Activated T-cell treated with anti-CD3 and anti-CD28 coated beads, Interleukin-2, amount 50 U/mL, for 48 hours (primary cell): ENCODE measurements around the gene ERICH6.
"Not testable (repeated sequence)": the region's sequence is repeated elsewhere in the genome, so short reads cannot be mapped to it uniquely, and the experiment has no call there.

ENCODE experiments used
- DNase-seq, 2 experiments: peaks; one replicate each; pipeline ENCODE4 v3.0.0-alpha.2; 2020

The ERICH6 gene

DNA sequence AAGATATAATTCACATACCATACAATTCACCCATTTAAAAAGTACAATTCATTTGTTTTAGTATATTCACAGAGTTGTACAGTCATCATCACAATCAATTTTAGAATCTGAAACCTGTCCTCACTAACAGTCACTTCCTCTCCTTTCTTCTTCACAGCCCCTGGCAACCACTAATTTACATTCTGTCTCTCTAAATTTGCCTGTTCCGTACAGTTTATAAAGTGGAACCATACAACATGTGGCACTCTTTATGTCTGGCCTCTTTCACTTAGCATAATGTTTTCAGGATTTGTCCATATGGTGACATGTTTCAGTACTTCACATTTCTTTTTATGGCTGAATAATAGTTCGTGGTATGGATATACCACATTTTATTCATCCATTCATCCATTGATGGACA, 22.7 kb downstream of the ERICH6 start:
- DNase-seq, result no peak

DNA sequence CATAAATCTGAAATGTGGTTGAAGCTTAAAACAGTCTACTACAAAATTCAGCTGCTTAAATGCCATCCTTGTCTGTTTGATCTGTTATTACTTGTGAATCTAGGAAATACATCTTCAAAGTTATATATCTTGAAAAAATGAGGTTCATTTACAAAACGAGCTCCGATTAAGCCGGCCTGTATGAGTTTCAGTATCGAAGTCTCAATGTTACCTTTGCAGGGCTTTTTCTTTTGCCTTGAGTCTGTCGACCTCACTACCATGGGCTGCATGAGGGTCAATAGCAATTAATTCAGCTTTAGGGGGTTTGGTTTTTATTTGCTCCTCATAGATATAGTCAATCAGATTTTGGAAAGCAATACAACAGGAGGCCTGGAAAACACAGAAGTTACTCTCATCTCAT, 23.2 kb downstream of the ERICH6 start:
- no peak for DNase-seq

DNA sequence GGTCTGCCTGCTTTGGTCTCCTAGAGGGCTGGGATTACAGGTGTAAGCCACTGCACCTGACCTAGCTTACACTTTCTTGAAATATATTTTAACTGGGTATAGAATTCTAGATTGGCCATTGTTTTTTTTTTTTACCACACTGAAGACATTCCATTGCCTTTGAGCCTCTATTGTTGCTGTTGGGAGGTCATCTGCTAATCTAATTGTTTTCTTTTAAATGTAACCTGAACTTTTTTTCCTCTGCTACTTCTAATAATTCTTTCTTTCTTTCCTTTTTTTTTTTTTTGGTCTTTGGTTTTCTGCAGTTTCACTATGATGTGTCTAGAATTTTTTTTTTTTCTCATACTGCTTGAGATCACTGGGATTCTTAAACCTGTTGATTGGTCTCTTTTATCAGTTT, 28.1 kb downstream of the ERICH6 start:
- no peak for DNase-seq

DNA sequence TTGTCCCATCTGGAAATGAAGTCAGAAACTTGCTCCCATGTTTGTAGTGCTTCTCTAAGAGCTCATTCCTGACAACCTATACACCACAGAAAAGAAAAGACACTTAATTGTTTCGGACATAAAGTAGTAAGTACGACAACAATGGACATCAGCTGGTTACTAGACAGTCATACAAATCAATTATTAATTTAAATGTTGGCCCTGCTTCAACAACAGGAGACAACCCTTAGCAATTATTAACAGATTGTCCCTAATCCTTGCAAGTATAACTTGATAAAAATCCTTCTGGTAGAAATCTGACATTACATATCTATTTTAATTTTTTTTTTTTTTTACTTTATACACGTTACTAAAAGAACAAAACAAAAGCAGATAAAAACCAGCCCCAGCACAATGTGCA, 29.8 kb downstream of the ERICH6 start:
- DNase-seq, result no peak

DNA sequence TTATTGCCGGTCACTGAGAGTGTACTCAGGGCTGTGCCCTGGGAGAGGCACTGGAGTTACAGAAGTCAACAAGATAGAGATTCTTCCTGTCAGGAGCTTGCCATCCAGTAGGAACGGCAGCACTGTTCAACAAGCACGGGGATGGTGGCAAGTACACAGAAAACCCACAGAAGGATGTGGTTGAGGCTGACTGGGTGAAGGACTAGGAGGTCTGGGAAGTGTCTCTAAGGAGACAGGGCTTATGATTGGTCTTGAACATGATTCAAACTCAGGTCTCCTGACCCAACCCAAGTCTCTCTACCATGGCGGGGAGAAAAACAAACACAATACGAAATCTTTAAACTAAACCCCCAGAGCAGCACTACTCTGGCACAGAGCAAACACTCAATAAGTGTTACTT, 37.6 kb downstream of the ERICH6 start:
- no peak for DNase-seq

DNA sequence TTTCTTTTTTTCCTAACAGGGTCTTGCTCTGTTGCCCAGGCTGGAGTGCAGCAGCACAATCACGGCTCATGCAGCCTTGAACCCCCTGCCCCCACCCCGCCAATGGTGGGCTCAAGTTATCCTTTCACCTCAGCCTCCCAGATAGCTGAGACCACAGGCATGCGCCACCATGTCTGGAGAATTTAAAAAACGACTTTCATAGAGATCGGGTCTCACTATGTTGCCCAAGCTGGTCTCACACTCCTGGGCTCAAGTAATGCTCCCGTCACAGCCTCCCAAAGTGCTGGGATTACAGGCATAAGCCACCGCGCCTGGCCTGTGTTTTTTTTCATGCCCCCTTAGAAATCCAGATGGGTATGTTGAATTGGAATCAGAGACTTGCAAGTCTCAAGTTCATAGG, 40.3 kb downstream of the ERICH6 start:
- DNase-seq, result no peak

DNA sequence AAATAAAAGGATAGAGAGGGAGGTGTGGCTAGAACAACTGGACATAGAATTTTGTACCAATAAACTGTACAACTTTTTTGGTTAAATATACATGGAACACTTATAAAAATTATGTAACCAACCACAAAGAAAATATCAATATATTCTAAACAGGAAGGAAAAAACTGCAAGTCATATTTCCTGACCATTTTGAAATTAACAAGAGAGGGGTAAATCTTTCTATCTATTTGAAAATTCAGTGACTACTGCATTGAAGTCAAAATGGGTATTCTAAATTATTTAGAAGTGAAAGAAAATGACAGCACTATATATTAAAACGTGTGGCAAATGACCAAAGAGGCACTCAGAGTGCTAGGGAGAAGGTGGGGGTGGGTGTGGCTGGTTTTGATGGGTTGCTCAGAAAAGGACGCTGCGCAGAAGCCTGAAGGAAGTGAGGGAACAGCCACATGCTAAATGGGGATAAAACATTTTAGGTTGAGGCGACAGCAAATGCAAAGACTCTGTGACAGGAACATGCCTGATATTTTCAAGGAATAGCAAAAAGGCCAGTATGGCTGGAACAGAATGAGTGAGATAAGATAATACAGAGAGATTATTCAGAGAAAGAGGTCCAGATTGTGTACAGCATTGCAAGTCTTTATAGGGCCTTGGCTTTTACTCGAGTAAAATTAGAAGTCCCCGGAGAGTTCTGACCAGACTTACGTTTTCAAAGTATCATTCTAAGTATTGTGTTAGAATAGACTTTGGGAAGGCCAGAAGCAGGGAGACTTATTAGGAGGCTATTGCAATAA, 41.1 kb downstream of the ERICH6 start:
- DNase-seq, result no peak

DNA sequence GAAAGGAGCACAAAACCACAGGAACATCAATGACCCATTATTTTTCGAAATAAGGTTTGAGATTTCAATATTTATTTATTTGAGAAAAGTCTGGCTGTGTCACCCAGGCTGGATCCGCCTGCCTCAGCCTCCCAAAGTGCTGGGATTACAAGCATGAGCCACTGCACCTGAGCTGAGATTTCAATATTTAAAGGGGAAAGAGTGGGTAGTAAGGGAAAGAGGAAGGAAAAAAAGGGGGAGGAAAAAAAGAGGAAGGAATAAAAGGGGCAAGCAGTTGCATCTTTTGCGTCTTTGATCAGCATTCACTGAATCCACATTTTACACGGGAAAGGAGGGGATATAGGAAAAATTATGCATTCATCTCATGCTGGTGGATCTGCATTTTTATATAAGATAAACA, 47.4 kb downstream of the ERICH6 start:
- DNase-seq, result no peak

DNA sequence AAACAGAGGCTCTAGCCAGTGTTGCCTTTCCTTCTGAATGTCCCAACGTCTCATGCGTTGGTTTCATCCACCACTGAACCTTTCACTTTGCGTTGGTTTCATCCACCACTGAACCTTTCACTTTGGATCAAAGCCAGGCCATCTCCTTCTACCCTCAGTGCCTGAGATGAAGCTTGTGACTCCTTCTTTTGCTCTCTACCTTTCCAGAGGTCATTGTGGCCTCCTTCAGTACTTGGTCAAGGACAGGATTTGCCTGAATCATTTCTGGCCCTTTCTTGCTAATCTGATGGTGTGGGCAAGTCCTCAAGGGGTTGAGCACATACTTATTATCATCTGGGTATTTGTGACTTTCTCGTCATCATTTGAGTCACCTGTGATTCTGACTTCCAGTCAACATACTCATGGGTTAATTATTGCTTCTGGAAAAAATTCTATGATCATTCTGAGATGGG, 50.6 kb downstream of the ERICH6 start:
- no peak for DNase-seq

DNA sequence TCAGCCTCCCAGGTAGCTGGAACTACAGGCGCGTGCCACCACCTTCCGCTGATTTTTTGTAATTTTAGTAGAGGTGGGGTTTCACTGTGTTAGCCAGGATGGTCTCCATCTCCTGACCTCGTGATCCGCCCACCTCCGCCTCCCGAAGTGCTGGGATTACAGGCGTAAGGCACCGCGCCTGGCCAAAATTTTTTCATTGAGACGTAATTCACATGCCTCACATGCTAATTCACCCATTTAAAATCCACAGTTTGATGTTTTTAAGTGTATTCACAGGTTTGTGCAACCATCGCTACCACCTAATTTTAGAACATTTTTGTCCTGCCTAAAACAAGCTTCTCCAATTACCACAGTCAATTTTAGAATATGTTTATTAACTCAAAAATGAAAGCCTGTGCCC, 63.5 kb downstream of the ERICH6 start:
- DNase-seq, result no peak

DNA sequence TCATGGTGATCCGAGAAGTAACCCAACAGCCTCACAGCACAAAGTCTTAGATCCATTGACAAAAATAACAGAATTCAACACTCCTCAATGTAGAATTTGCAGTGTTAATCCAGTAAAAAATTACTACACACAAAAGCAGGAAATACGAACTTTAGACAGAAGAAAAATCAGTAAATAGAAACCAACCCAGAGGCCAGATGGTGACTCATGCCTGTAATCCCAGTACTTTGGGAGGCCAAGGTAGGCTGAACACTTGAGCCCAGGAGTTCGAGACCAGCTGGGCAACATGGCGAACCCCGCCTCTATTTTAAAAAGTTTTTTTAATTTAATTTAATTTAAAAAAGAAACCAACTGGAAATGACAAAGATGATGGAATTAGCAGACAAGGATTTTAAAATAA, 64.5 kb downstream of the ERICH6 start:
- DNase-seq, result no peak

DNA sequence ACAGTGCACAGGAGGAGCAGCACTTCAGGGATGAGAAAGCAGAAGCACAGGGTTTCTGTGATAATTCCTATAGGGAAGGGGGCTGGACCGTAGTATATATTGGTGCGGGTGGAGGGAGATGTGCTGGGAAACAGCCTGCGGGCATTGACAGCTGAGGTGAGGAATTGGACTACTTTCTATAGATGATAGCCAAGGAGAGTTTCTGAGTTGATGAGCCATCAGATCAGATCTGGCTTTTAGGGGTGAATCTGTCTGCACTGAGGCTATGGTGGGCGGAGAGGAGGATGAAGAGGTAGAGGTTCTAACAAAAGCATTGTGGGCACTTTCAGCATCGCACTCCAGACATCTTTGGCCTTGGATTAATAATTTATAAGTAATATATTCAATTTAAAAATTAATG, 67.5 kb downstream of the ERICH6 start:
- no peak for DNase-seq

DNA sequence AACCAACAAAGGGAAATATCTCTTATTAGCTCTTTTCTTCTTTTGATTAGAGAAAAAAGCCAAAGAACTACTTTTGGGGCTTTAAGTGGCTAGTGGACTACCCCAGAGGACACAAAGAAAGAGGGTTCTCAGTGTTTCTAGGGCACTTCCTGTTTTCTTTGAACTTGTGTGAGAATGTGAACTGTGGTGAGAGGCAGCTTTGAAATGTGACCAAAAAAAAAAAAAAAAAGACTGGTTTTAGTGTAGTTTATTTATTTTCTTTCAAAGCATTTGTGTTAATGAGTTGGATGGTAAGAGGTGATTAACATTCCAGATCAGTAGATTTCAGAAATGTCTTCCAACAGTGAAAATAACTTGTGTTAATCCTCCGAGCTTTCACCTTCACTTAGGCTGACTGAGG, 68.2 kb downstream of the ERICH6 start:
- no peak for DNase-seq

DNA sequence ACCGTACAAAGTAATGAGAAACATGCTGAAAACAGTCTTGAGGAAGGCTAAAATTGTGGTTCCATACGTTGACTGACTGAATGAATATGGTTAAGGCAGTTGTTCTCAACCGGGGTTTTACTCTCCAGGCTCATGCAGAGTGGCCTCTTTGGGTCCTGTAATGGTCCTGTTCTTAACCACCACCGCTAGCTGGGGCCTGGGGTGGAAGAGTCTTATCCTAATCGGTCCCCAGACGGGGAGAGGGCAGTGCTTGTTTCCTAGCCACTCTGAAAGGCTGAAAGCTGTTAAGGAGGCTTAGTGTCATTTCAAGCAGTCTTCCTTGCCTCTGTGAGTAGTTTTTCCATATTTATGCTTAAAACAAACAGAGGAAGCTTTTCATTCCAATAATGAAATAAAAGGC, 68.6 kb downstream of the ERICH6 start:
- DNase-seq, result no peak

DNA sequence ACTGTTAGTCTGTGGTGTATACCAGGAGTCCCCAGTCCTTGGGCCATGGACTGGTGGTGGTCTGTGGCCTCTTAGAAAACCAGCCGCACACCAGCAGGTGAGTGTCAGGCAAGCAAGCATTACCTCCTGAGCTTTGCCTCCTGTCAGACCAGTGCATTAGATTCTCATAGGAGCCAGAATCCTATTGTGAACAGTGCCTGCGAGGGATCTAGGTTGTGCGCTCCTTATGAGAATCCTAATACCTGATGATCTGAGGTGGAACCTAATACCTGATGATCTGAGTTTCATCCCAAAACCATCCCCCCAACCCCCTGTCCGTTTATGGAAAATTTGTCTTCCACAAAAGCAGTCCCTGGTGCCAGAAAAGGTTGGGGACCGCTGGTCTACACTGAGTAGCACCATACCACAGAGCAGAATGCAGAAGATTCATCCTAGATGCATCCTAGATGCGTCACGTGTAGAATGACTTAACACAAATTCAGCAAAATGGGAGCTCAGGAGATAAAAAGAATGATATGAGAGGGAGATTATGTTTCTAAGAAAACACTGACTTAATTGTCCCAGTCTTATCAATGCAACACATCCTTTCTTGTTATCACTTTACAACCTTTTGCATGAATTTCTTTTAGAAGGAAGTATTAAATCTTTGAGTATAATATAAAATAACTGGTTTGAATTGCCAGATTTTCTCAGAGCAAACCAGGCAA, 72.1 kb downstream of the ERICH6 start:
- DNase-seq, result no peak

DNA sequence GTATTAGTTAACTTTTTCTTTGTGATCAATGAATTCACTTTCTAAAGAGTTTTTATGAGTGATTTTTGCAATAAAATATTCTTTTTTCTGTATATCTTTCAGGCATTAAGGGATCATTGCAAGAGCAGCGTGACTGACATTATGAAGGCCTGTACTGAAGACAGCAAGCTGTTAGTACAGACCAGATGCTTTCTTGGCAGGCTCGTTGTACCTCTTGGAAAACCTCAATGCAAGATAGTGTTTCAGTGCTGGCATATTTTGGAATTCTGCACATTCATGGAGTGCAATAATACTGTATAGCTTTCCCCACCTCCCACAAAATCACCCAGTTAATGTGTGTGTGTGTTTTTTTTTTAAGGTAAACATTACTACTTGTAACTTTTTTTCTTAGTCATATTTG, 76.2 kb downstream of the ERICH6 start:
- no peak for DNase-seq

DNA sequence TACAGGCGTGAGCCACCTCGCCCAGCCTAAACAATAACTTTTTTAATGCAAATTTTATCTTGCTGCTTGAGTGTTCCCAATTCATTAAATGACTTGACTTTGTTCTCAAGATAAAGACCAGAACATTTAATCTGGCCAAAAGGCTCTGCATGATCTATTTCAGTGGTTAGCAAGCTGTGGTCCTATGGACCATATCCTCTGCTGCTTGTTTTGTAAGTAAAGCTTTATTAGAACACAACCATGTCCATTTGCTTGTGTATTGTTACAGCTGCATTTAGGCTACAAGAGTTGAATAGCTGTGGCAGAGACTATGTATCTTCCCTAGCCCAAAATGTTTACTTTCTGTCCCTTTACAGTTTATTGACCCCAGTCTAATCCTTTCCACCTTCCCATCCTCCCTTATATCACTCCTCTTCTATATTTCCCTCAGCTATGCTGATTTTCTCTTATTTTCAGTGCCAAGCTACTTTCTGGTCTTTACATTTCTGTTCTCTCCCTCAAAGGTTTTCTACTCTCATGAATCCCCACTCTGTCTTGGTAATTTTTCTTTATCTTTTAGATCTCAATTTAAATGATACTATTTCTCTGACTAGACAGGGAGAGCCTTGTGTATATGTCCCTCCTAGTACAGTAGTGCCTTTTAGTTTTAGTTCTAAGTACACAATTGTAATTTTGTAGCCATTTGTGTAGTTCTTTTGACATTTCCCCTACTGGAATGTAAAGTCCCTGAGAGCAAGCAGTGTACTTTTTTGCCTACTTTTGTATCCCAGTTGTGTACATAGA, 77.4 kb downstream of the ERICH6 start:
- no peak for DNase-seq

DNA sequence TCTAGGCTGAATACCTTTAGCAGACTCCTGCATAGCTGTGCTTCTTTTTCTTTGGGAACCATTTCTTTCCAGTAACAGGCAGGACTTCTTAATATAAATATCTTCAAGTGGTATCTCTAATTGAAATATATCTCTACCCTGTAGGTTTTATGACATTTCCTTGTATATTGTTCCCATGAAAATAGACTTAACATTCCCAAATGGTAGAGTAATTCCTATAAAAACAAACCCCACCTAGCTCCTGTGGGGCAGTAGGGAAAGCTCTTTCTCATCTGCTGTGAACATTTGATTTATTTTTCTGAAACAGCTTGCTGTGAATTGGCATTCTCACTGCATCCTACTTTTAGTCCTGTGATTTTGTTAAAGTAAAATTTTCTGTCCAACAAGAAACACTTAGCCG, 79.8 kb downstream of the ERICH6 start:
- no peak for DNase-seq

DNA sequence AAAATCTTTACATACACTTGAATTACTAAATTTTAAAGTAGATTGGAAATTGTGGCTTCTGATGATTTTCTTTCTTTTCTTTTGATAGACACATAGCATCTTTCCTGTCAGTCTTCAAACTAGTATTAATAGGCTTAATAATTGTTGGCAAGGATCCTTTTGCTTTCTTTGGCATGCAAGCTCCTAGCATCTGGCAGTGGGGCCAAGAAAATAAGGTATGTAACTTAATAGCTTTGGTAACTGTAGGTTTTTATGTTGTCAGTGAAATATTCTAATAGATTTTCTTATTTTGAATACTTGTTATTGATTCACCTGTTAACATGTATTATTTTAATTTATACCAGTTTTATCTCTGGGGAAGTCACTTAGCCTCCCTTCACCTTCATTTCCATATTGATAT, 80.8 kb downstream of the ERICH6 start:
- not testable (repeated sequence) for DNase-seq

DNA sequence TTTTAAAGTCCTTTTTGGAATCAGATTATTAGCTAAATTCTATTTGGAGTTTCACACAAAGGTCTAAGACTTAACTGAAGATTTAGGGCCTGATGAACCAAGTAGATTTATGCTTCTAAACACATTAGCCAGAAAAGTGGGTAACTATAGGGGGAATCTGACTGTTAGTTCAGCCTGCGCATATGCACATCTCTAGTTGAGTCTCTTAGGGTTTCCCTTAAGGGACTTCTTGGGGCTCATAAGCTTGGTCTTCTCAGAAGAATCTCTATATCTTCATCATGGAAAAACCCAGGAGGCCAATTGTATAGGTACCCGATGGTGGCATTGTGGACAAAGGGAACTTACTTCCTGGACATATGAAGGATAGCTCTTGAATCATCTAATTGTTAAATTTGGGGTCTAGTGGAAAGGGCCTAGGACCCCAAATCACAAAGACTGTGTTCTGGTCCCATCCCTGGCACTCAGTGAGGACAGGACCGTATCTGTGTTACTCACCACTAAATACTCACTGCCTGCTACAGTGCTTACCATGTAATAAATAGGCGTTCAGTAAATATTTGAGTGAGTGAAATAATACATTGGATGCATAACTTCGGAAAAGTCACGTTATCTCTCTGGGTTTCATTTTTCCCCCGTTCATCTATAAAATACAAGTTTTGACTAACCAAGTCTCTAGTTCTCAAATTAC, 83.6 kb downstream of the ERICH6 start:
- no peak for DNase-seq

DNA sequence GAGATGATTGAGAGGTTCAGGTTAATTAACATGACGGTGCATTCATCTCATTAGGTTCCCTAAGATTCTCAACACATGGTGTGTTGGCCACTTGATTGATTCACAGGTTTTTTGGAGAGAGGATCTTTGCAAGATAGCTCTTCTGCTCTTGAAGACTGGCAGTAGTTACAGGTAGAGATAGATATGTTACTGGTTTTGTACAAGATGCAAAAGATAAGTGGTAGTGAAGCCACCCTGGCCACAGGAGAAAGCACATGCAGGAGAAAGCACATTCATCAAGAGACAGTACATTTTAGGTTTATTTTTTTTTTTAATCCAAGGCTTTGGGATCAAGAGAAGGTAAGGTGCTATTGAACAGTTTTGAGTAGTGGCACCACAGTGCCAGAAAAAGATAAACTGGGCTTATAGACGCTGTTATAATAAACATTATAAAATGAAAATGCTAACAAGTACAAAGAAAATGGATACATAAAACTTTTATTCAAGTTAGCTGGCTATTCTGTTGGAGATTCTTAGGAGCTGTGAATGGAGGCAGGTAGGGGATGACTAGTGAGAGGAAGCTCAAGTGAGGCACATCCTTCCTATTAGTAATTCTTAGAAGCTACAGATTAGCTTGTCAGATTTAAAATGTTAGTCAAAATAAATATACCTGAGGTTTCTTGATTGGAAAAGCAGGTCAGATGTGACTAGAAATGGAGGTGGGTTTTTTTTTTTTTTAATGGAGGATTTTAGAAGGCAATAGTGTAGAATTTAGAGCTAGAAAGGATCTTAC, 89.8 kb downstream of the ERICH6 start:
- DNase-seq, result no peak

DNA sequence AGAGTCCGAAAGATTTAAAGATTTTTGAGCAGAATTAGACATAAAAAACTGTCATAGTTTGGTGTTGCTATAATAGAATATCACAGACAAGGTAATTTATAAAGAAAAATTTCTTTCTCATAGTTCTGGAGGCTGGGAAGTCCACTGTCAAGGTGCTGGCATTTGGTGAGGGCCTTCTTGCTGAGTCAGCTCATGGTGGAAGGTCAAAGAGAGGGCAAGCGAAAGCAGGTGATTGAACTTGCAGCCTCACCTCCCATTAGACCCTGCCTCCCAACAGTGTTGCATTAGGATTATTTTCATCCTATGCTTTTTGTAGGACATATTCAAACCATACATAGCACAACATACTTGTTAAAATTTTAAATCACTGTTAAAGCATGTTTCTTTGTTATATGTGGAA, 90.7 kb downstream of the ERICH6 start:
- no peak for DNase-seq
